ENCODE measurements around the gene ATP9B. TPM values are rescaled to one million over a fixed set of nuclear protein-coding genes. Genes with fewer than 3 reads are reported as not detected.

The ATP9B gene
- total and polyA plus RNA-seq, 8 donors, result 29.2 to 41.5 (median 38.3) TPM

- TF ChIP-seq CTCF (IDR thresholded peaks at IDR 0.05), result no peak
- H3K36me3 ChIP-seq, result peaks cover 0 to 8% of the 10 kb centered on the region in 2 donors
- no peaks in the 10 kb centered on the region for H3K9me3 ChIP-seq
- H3K27ac ChIP-seq, result no peak overlapping the region
- peaks cover 0 to 8% of the 10 kb centered on the region in 2 donors for H3K4me1 ChIP-seq
- intact Hi-C loops (cut with DNase I), result loop anchor here (5.0 to 10.0 kb wide), 2 partner anchors 144 to 262 kb away; no protein-coding TSS in a partner anchor
- peaks cover 0 to 19% of the 10 kb centered on the region in 2 donors for H3K27me3 ChIP-seq
- no peak overlapping the region for H3K4me3 ChIP-seq
- no peak for ATAC-seq
- peak in 1 of 4 donors; percentile 80 for DNase-seq
Observed at GRCh38 chr18:79382681-79383387, 313.6 kb downstream of the ATP9B start.

DNA sequence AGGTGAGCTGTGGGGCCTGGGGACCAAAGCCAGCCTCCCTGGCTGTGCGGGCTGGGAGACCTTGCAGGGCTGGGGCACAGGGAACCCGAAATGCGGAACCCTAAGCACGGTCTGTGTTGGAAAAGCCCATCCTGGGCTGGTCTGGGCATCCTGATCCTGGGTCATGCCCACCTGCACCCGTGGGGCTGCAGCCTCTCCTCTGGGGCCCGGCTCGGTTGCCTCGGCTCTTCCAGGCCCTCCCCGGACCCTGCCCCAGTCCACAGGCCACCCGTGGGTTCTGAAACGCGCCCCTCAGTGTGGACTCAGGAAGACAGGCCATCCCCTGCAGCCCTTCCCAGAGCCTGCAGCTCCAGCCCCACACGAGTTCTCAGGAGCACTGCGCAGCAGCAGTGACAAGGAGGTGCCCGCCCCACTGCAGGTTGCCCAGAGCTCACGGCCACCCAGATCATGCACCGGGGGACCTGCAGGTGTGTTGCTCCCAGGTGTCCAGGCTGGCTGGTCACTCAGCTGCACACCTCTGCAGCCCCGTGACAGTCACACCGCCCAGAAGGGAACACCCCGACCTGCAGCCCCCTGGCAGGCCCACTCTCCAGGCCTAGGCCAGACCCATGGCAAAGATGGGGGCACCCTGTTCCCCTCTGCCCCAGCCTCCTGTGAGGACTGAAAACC, 314.3 kb downstream of the ATP9B start:
- no peak for ATAC-seq
- no peak for TF ChIP-seq CTCF (IDR thresholded peaks at IDR 0.05)
- intact Hi-C loops (cut with DNase I), result loop anchor here (5.0 to 10.0 kb wide), 2 partner anchors 144 to 261 kb away; no protein-coding TSS in a partner anchor
- Histone ChIP-seq H3K36me3 (peaks cover 0 to 1% of the 10 kb centered on the region in 2 donors), H3K27ac (no peak overlapping the region), H3K9me3 (no peaks in the 10 kb centered on the region), H3K27me3 (peaks cover 0 to 26% of the 10 kb centered on the region in 2 donors), H3K4me3 (no peak overlapping the region), H3K4me1 (peaks cover 0 to 8% of the 10 kb centered on the region in 2 donors)
- peak in 1 of 4 donors; percentile 69 for DNase-seq

GRCh38 chr18:79384151-79384807, 315.1 kb downstream of the ATP9B start:
- H3K4me1 ChIP-seq, result peaks cover 0 to 1% of the 10 kb centered on the region in 2 donors
- intact Hi-C loops (cut with DNase I), result loop anchor here (5.0 to 10.0 kb wide), 2 partner anchors 143 to 261 kb away; no protein-coding TSS in a partner anchor

GRCh38 chr18:79384834-79385233, 315.6 kb downstream of the ATP9B start:
- Histone ChIP-seq H3K27me3 (peaks cover 7 to 39% of the 10 kb centered on the region in 2 donors), H3K9me3 (no peaks in the 10 kb centered on the region), H3K4me3 (no peak overlapping the region), H3K36me3 (no peaks in the 10 kb centered on the region), H3K4me1 (no peaks in the 10 kb centered on the region), H3K27ac (no peak overlapping the region)
- intact Hi-C loops (cut with DNase I), result loop anchor here (5.0 to 10.0 kb wide), 2 partner anchors 142 to 260 kb away; no protein-coding TSS in a partner anchor
- no peak for TF ChIP-seq CTCF (IDR thresholded peaks at IDR 0.05)
- DNase-seq (no peak), ATAC-seq (no peak)

More at GRCh38 chr18:79384151-79384807, 315.1 kb downstream of the ATP9B start:
- no peak for TF ChIP-seq CTCF (IDR thresholded peaks at IDR 0.05)
- DNase-seq (peak in 1 of 4 donors; percentile 68), ATAC-seq (no peak)
- Histone ChIP-seq H3K27ac (no peak overlapping the region), H3K9me3 (no peaks in the 10 kb centered on the region), H3K4me3 (no peak overlapping the region), H3K27me3 (peaks cover 5 to 33% of the 10 kb centered on the region in 2 donors), H3K36me3 (no peaks in the 10 kb centered on the region)
